ENCODE data around the gene MRTFB.

DNA sequence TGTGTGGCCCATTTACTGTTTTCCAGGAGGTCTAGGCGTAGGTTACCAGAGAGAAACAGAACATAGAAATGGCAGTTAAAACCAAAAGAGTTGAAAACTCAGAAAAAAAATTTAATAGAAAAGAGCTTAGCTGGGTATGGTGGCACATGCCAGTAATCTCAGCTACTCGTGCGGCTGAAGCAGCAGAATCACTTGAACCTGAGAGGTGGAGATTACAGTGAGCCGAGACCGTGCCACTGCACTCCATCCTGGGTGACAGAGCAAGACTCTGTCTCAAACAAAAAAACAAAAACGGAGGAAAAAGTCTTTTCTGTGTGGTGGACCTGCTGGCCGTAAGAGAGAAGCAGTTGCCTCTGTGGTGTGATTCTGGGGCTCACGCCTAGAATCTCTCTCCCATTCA lies 35.8 kb downstream of the MRTFB start:
- TF ChIP-seq POLR2A (IDR thresholded peaks at IDR 0.05; ENCODE audit: low read length) (no peak), GATA1 (IDR thresholded peaks at IDR 0.05; ENCODE audit: low read depth, low read length) (no peak)

All from erythroblast (primary cell).